GM12878 (cell line): ENCODE results near the gene LRRC37B.

Experiments
- ASH2L ChIP-seq: fragments of 300-600, 200-600 bp; sonication (generic); IDR thresholded peaks from 2 replicates; pipeline ENCODE4 v1.6.1; 2017; ENCODE audit warnings: low read depth, mild to moderate bottlenecking, borderline replicate concordance
- HCFC1 ChIP-seq: fragments of 150-350 bp; IDR thresholded peaks from 2 replicates; pipeline ENCODE4 v1.6.1; 2014; ENCODE audit warnings: low read length
- MYC ChIP-seq: IDR thresholded peaks from 2 replicates; pipeline ENCODE4 v1.6.1; 2011; ENCODE audit warnings: mild to moderate bottlenecking, low read length, moderate library complexity, inconsistent platforms; ENCODE audit not compliant: insufficient read depth, insufficient replicate concordance, insufficient read length, severe bottlenecking
- SIN3A ChIP-seq: IDR thresholded peaks from 2 replicates; pipeline ENCODE4 v1.6.1; 2012; ENCODE audit warnings: low read depth, low read length, improper control_type of control experiment
- TAF1 ChIP-seq: IDR thresholded peaks from 2 replicates; pipeline ENCODE4 v1.6.1; 2011; ENCODE audit warnings: mild to moderate bottlenecking, low read depth, low read length, borderline replicate concordance
- TARDBP ChIP-seq: IDR thresholded peaks from 2 replicates; pipeline ENCODE4 v1.6.1; 2016; ENCODE audit warnings: borderline replicate concordance
- TF ChIP-seq, protein P1 (sequence below): IDR thresholded peaks from 2 replicates; pipeline ENCODE4 v1.6.1; 2011; ENCODE audit warnings: low read depth, low read length, improper control_type of control experiment, borderline replicate concordance

DNA sequence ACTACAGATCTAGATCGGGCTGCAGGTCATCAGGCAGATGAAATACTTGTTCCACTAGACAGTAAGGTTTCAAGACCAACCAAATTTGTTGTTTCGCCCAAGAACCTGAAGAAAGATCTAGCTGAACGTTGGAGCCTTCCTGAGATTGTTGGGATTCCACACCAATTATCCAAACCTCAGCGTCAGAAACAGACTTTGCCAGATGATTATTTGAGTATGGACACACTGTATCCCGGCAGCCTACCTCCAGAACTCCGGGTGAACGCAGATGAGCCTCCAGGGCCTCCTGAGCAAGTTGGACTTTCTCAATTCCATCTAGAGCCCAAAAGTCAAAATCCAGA lies 14.4 kb downstream of the LRRC37B start:
- no peak for TF ChIP-seq MYC
- TF ChIP-seq HCFC1: no peak
- TF ChIP-seq TAF1: no peak
- no peak for TF ChIP-seq ASH2L
- no peak for TF ChIP-seq SIN3A
- TF ChIP-seq, protein P1, sequence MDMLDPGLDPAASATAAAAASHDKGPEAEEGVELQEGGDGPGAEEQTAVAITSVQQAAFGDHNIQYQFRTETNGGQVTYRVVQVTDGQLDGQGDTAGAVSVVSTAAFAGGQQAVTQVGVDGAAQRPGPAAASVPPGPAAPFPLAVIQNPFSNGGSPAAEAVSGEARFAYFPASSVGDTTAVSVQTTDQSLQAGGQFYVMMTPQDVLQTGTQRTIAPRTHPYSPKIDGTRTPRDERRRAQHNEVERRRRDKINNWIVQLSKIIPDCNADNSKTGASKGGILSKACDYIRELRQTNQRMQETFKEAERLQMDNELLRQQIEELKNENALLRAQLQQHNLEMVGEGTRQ: no peak
- TF ChIP-seq TARDBP: no peak
